GM12878 (cell line): ENCODE results near the gene RNASEL. TPM values are rescaled to one million over a fixed set of nuclear protein-coding genes. Genes with fewer than 3 reads are reported as not detected.
A peak's percentile ranks its signal among the peaks of the same experiment; 100 is the strongest.

Experiments
- ETV6 ChIP-seq, 2 experiments: fragments of 450-650 bp in 1 of 2; IDR thresholded peaks in 1 of 2; conservative IDR thresholded peaks in 1 of 2; 2 replicates each; pipeline ENCODE4 v1.6.1; 2014; ENCODE audit warnings: antibody characterized with exemption in 1 of 2, borderline replicate concordance in 1 of 2, low read depth in 1 of 2, mild to moderate bottlenecking in 1 of 2, moderate library complexity in 1 of 2
- GABPA ChIP-seq: IDR thresholded peaks from 2 replicates; pipeline ENCODE4 v1.6.1; 2014; ENCODE audit warnings: antibody characterized with exemption, low read depth, mild to moderate bottlenecking, inconsistent platforms
- IKZF1 ChIP-seq: fragments of 450-650 bp; conservative IDR thresholded peaks from 2 replicates; pipeline ENCODE4 v1.6.1; 2017; ENCODE audit warnings: antibody characterized with exemption, mild to moderate bottlenecking
- KDM1A ChIP-seq: fragments of 200-600 bp; sonication (generic); IDR thresholded peaks from 2 replicates; pipeline ENCODE4 v1.6.1; 2016; ENCODE audit warnings: borderline replicate concordance
- MTA3 ChIP-seq: IDR thresholded peaks from 2 replicates; pipeline ENCODE4 v1.6.1; 2012; ENCODE audit warnings: low read length, inconsistent platforms, borderline replicate concordance
- NFIC ChIP-seq: IDR thresholded peaks from 2 replicates; pipeline ENCODE4 v1.6.1; 2012; ENCODE audit warnings: low read depth, mild to moderate bottlenecking, inconsistent platforms, low read length, moderate library complexity
- NR2C1 ChIP-seq: fragments of 450-650 bp; IDR thresholded peaks from 2 replicates; pipeline ENCODE4 v1.6.1; 2017; ENCODE audit warnings: antibody characterized with exemption, mild to moderate bottlenecking, moderate library complexity
- PAX5 ChIP-seq: IDR thresholded peaks from 2 replicates; pipeline ENCODE4 v1.6.1; 2011; ENCODE audit warnings: low read depth, low read length, borderline replicate concordance
- POLR2AphosphoS2 ChIP-seq: IDR thresholded peaks from 2 replicates; pipeline ENCODE4 v1.6.1; 2011; ENCODE audit warnings: low read depth, mild to moderate bottlenecking, low read length, improper control_type of control experiment, moderate library complexity
- SIN3A ChIP-seq: IDR thresholded peaks from 2 replicates; pipeline ENCODE4 v1.6.1; 2012; ENCODE audit warnings: low read depth, low read length, improper control_type of control experiment
- TARDBP ChIP-seq: IDR thresholded peaks from 2 replicates; pipeline ENCODE4 v1.6.1; 2016; ENCODE audit warnings: borderline replicate concordance
- TCF7 ChIP-seq: IDR thresholded peaks from 2 replicates; pipeline ENCODE4 v1.6.1; 2014; ENCODE audit warnings: antibody characterized with exemption, borderline replicate concordance
- ZNF217 ChIP-seq: fragments of 450-650 bp; IDR thresholded peaks from 2 replicates; pipeline ENCODE4 v1.6.1; 2017; ENCODE audit warnings: antibody characterized with exemption, mild to moderate bottlenecking
- polyA plus RNA-seq, 11 experiments: library from polyadenylated mRNA; depleted of rRNA in 4 of 11; unstranded in 6 of 11; stranded (reverse) in 5 of 11; fragments of >200 nt; fragmentation: Nextera tagmentation in 4 of 11; fragmentation: Illumina TruSeq in 1 of 11; extraction: Ambion mirVana in 4 of 11; extraction: Trizol in 1 of 11; gene quantifications; 1 replicate in 1 of 11; 2 replicates in 10 of 11; pipeline versions ENCODE4 v1.2.1 to v1.2.3, GENCODE V29; 2011 to 2016; ENCODE audit warnings: inconsistent platforms in 2 of 11, missing spikeins in 2 of 11, low read depth in 1 of 11
- total RNA-seq, 4 experiments: library from RNA; depleted of rRNA in 3 of 4; stranded (reverse); fragments of >200 nt in 3 of 4; fragmentation: Illumina TruSeq in 1 of 4; extraction: Trizol in 1 of 4; gene quantifications; 2 replicates each; pipeline versions ENCODE4 v1.2.1 to v1.2.3, GENCODE V29; 2013 to 2021
- TF ChIP-seq, protein P1 (sequence below): fragments of 450-650 bp; formaldehyde crosslinking; IDR thresholded peaks from 2 replicates; pipeline ENCODE4 v1.4.0; 2022; ENCODE audit warnings: mild to moderate bottlenecking, moderate library complexity
- TF ChIP-seq, protein P2 (sequence below): fragments of 450-650 bp; IDR thresholded peaks from 2 replicates; pipeline ENCODE4 v1.6.1; 2017; ENCODE audit warnings: low read depth, mild to moderate bottlenecking, moderate library complexity
- TF ChIP-seq, protein P3 (sequence below): fragments of 450-650 bp; IDR thresholded peaks from 2 replicates; pipeline ENCODE4 v1.6.1; 2016; ENCODE audit warnings: mild to moderate bottlenecking
- TF ChIP-seq, protein P4 (sequence below): fragments of 150-350 bp; IDR thresholded peaks from 2 replicates; pipeline ENCODE4 v1.6.1; 2016; ENCODE audit warnings: low read depth, low read length
- TF ChIP-seq, protein P5 (sequence below): fragments of 450-650 bp; IDR thresholded peaks from 2 replicates; pipeline ENCODE4 v1.6.1; 2016; ENCODE audit warnings: mild to moderate bottlenecking

The RNASEL gene
- total and polyA plus RNA-seq, 10 of the 15 experiments (the other 5 are each of a cell fraction or from before 2014, with no cell fraction given), result 3.0 to 10.8 (median 5.0) TPM

GRCh38 chr1:182588500-182589396 lies at the start of gene RNASEL (continued):
- peak in 1 of 2 experiments; percentile 74; a peak in 2 of 4 replicates for TF ChIP-seq ETV6 (conservative IDR thresholded peaks at IDR 0.05 in 1 of 2, IDR thresholded peaks at IDR 0.05 in 1 of 2; ENCODE audit: borderline replicate concordance in 1 of 2, low read depth in 1 of 2)
- TF ChIP-seq SIN3A, result no peak
- peak; percentile 60; the same call in 1 of the 2 replicates for TF ChIP-seq POLR2AphosphoS2
- TF ChIP-seq, protein P1, sequence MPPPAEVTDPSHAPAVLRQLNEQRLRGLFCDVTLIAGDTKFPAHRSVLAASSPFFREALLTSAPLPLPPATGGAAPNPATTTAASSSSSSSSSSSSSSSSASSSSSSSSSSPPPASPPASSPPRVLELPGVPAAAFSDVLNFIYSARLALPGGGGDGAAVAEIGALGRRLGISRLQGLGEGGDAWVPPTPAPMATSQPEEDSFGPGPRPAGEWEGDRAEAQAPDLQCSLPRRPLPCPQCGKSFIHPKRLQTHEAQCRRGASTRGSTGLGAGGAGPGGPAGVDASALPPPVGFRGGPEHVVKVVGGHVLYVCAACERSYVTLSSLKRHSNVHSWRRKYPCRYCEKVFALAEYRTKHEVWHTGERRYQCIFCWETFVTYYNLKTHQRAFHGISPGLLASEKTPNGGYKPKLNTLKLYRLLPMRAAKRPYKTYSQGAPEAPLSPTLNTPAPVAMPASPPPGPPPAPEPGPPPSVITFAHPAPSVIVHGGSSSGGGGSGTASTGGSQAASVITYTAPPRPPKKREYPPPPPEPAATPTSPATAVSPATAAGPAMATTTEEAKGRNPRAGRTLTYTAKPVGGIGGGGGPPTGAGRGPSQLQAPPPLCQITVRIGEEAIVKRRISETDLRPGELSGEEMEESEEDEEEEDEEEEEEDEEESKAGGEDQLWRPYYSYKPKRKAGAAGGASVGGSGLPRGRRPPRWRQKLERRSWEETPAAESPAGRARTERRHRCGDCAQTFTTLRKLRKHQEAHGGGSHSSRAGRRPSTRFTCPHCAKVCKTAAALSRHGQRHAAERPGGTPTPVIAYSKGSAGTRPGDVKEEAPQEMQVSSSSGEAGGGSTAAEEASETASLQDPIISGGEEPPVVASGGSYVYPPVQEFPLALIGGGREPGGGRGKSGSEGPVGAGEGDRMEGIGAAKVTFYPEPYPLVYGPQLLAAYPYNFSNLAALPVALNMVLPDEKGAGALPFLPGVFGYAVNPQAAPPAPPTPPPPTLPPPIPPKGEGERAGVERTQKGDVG (CRISPR knock-in tag), result no peak
- TF ChIP-seq, protein P2, sequence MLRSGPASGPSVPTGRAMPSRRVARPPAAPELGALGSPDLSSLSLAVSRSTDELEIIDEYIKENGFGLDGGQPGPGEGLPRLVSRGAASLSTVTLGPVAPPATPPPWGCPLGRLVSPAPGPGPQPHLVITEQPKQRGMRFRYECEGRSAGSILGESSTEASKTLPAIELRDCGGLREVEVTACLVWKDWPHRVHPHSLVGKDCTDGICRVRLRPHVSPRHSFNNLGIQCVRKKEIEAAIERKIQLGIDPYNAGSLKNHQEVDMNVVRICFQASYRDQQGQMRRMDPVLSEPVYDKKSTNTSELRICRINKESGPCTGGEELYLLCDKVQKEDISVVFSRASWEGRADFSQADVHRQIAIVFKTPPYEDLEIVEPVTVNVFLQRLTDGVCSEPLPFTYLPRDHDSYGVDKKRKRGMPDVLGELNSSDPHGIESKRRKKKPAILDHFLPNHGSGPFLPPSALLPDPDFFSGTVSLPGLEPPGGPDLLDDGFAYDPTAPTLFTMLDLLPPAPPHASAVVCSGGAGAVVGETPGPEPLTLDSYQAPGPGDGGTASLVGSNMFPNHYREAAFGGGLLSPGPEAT, result peak; percentile 65; the same call in 1 of the 2 replicates
- TF ChIP-seq, protein P3, sequence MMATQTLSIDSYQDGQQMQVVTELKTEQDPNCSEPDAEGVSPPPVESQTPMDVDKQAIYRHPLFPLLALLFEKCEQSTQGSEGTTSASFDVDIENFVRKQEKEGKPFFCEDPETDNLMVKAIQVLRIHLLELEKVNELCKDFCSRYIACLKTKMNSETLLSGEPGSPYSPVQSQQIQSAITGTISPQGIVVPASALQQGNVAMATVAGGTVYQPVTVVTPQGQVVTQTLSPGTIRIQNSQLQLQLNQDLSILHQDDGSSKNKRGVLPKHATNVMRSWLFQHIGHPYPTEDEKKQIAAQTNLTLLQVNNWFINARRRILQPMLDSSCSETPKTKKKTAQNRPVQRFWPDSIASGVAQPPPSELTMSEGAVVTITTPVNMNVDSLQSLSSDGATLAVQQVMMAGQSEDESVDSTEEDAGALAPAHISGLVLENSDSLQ, result peak; percentile 91
- no peak for TF ChIP-seq NR2C1
- TF ChIP-seq, protein P4, sequence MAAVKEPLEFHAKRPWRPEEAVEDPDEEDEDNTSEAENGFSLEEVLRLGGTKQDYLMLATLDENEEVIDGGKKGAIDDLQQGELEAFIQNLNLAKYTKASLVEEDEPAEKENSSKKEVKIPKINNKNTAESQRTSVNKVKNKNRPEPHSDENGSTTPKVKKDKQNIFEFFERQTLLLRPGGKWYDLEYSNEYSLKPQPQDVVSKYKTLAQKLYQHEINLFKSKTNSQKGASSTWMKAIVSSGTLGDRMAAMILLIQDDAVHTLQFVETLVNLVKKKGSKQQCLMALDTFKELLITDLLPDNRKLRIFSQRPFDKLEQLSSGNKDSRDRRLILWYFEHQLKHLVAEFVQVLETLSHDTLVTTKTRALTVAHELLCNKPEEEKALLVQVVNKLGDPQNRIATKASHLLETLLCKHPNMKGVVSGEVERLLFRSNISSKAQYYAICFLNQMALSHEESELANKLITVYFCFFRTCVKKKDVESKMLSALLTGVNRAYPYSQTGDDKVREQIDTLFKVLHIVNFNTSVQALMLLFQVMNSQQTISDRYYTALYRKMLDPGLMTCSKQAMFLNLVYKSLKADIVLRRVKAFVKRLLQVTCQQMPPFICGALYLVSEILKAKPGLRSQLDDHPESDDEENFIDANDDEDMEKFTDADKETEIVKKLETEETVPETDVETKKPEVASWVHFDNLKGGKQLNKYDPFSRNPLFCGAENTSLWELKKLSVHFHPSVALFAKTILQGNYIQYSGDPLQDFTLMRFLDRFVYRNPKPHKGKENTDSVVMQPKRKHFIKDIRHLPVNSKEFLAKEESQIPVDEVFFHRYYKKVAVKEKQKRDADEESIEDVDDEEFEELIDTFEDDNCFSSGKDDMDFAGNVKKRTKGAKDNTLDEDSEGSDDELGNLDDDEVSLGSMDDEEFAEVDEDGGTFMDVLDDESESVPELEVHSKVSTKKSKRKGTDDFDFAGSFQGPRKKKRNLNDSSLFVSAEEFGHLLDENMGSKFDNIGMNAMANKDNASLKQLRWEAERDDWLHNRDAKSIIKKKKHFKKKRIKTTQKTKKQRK, result no peak
- peak; percentile 83 for TF ChIP-seq IKZF1
- TF ChIP-seq, protein P5, sequence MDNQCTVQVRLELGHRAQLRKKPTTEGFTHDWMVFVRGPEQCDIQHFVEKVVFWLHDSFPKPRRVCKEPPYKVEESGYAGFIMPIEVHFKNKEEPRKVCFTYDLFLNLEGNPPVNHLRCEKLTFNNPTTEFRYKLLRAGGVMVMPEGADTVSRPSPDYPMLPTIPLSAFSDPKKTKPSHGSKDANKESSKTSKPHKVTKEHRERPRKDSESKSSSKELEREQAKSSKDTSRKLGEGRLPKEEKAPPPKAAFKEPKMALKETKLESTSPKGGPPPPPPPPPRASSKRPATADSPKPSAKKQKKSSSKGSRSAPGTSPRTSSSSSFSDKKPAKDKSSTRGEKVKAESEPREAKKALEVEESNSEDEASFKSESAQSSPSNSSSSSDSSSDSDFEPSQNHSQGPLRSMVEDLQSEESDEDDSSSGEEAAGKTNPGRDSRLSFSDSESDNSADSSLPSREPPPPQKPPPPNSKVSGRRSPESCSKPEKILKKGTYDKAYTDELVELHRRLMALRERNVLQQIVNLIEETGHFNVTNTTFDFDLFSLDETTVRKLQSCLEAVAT, result peak; percentile 97
- TF ChIP-seq NFIC, result no peak
- TF ChIP-seq GABPA, result 0 out of 2 replicates have a peak, but pooled peaks have one; percentile 10
- no peak for TF ChIP-seq ZNF217
- TF ChIP-seq PAX5, result no peak
- peak; percentile 61; the same call in 1 of the 2 replicates for TF ChIP-seq MTA3
- no peak for TF ChIP-seq TCF7
- TF ChIP-seq TARDBP, result no peak
- TF ChIP-seq KDM1A, result no peak
